NK-92 treated with Interleukin-12 subunit alpha and Interleukin-12 subunit beta, amount 100 ng/mL, for 24 hours (cell line): ENCODE measurements around the gene PDS5A.
A peak's percentile ranks its signal among the peaks of the same experiment; 100 is the strongest.
"Not testable (repeated sequence)": the region's sequence is repeated elsewhere in the genome, so short reads cannot be mapped to it uniquely, and the experiment has no call there.

Experiments used
- DNase-seq: peaks from one replicate; lab custom pipeline; 2025; lab: John Stamatoyannopoulos, UW

Gene PDS5A

GRCh38 chr4:39977489-39978377, at the start of gene PDS5A:
Gene PDS5A (minus strand): TSS chr4:39977911. CDS start chr4:39976577, 1,334 bp downstream.
- DNase-seq = peak; percentile 81

GRCh38 chr4:40024049-40024448, 46.3 kb upstream of the PDS5A start:
- DNase-seq = not testable (repeated sequence)

- DNase-seq = not testable (repeated sequence)
Observed at GRCh38 chr4:40021116-40021515, 43.4 kb upstream of the PDS5A start.

GRCh38 chr4:40020221-40020620, 42.5 kb upstream of the PDS5A start:
- no peak for DNase-seq

GRCh38 chr4:40016007-40016406, 38.3 kb upstream of the PDS5A start:
- no peak for DNase-seq

- DNase-seq = no peak
Observed at GRCh38 chr4:40003986-40004385, 26.3 kb upstream of the PDS5A start.

- DNase-seq = no peak
Observed at GRCh38 chr4:40000711-40001110, 23.0 kb upstream of the PDS5A start.

GRCh38 chr4:39998659-39999345, 21.1 kb upstream of the PDS5A start:
- DNase-seq = no peak

GRCh38 chr4:39996811-39997210, 19.1 kb upstream of the PDS5A start:
- no peak for DNase-seq

GRCh38 chr4:39994406-39994805, 16.7 kb upstream of the PDS5A start:
- no peak for DNase-seq

- not testable (repeated sequence) for DNase-seq
Observed at GRCh38 chr4:39989381-39989780, 11.7 kb upstream of the PDS5A start.

- no peak for DNase-seq
Observed at GRCh38 chr4:39987485-39987884, 9.8 kb upstream of the PDS5A start.

GRCh38 chr4:39978904-39979303, 1.2 kb upstream of the PDS5A start:
- DNase-seq = no peak

- no peak for DNase-seq
Observed at GRCh38 chr4:39978378-39978775, 666 bp upstream of the PDS5A start.

GRCh38 chr4:39976945-39977488, 694 bp downstream of the PDS5A start:
- DNase-seq = peak; percentile 53

- peak; percentile 56 for DNase-seq
Observed at GRCh38 chr4:39976141-39976944, 1.4 kb downstream of the PDS5A start.

GRCh38 chr4:39975488-39976089, 2.1 kb downstream of the PDS5A start:
- no peak for DNase-seq

GRCh38 chr4:39973052-39973451, 4.7 kb downstream of the PDS5A start:
- not testable (repeated sequence) for DNase-seq

- DNase-seq = no peak
Observed at GRCh38 chr4:39970671-39971640, 6.8 kb downstream of the PDS5A start.

- DNase-seq = no peak
Observed at GRCh38 chr4:39963656-39964055, 14.1 kb downstream of the PDS5A start.
